ENCODE data around the gene PRCP.

GRCh38 chr11:82842019-82842418 is 58.2 kb downstream of the PRCP start:
- TF ChIP-seq POLR2A (IDR thresholded peaks at IDR 0.05; ENCODE audit: low read depth, low read length) (no peak), GATA2 (IDR thresholded peaks at IDR 0.05; ENCODE audit: insufficient read depth, insufficient read length, low read depth, low read length) (no peak), EZH2 (IDR thresholded peaks at IDR 0.05; ENCODE audit: borderline replicate concordance, low read depth, low read length, severe bottlenecking) (no peak), POLR2AphosphoS5 (IDR thresholded peaks at IDR 0.05; ENCODE audit: insufficient read depth, low read depth, low read length) (no peak), CTCF (IDR thresholded peaks at IDR 0.05; ENCODE audit: extremely low read depth in 1 of 2, insufficient read depth in 1 of 2, low read depth in 1 of 2, low read length in 2 of 2) (no peak), MYC (IDR thresholded peaks at IDR 0.05; ENCODE audit: low read depth, low read length) (no peak), MAX (IDR thresholded peaks at IDR 0.05; ENCODE audit: insufficient read depth, insufficient read length) (no peak), FOS (IDR thresholded peaks at IDR 0.05; ENCODE audit: borderline replicate concordance, insufficient read depth, low read length) (no peak)

All from endothelial cell of umbilical vein (primary cell).